Measurements from ENCODE around the gene PPP1R1A.

PPP1R1A gene

GRCh38 chr12:54529581-54529980 lies 58.9 kb downstream of the PPP1R1A start:
- DNase-seq (ENCODE audit: low spot score), result no peak

All from activated CD4-positive, alpha-beta T cell treated with anti-CD3 and anti-CD28 coated beads, Interleukin-2, Interleukin-4, amounts not matched to agents 100 ng/mL and 50 ng/mL, durations not matched to agents 16 hours and 8 hours (primary cell).